Measurements from ENCODE around the gene OR52L1. TPM values are rescaled to one million over a fixed set of nuclear protein-coding genes. Genes with fewer than 3 reads are reported as not detected.

The OR52L1 gene
- total and polyA plus RNA-seq, 9 of the 15 experiments (the other 6 are each of a cell fraction or from before 2014, with no cell fraction given): not detected

DNA sequence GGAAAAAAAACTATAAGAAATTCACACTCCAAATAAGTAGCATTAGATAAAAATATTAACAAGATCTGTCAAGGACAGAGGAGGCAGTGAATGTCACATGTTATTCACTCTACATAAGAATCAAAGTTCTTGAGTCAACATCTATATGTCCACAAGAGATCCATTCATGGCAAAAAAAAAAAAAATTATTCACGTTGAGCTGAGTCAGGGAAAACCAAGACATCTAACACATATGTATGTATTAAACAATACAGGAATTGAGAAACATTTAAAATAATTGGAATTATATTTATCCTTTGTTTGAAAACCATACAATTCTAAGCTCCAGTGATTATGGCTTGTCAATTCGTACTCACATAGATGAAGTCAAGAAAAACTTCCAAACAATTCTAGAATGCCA is 19.8 kb downstream of the OR52L1 start (continued):
- TF ChIP-seq, protein P1, sequence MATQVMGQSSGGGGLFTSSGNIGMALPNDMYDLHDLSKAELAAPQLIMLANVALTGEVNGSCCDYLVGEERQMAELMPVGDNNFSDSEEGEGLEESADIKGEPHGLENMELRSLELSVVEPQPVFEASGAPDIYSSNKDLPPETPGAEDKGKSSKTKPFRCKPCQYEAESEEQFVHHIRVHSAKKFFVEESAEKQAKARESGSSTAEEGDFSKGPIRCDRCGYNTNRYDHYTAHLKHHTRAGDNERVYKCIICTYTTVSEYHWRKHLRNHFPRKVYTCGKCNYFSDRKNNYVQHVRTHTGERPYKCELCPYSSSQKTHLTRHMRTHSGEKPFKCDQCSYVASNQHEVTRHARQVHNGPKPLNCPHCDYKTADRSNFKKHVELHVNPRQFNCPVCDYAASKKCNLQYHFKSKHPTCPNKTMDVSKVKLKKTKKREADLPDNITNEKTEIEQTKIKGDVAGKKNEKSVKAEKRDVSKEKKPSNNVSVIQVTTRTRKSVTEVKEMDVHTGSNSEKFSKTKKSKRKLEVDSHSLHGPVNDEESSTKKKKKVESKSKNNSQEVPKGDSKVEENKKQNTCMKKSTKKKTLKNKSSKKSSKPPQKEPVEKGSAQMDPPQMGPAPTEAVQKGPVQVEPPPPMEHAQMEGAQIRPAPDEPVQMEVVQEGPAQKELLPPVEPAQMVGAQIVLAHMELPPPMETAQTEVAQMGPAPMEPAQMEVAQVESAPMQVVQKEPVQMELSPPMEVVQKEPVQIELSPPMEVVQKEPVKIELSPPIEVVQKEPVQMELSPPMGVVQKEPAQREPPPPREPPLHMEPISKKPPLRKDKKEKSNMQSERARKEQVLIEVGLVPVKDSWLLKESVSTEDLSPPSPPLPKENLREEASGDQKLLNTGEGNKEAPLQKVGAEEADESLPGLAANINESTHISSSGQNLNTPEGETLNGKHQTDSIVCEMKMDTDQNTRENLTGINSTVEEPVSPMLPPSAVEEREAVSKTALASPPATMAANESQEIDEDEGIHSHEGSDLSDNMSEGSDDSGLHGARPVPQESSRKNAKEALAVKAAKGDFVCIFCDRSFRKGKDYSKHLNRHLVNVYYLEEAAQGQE (IDR thresholded peaks at IDR 0.05; ENCODE audit: borderline replicate concordance): no peak
- TF ChIP-seq, protein P1 (CRISPR knock-in tag; IDR thresholded peaks at IDR 0.05; ENCODE audit: low read depth): no peak
- TF ChIP-seq, protein P2, sequence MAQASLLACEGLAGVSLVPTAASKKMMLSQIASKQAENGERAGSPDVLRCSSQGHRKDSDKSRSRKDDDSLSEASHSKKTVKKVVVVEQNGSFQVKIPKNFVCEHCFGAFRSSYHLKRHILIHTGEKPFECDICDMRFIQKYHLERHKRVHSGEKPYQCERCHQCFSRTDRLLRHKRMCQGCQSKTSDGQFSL (CRISPR knock-in tag; IDR thresholded peaks at IDR 0.05): no peak
- TF ChIP-seq, protein P2 (tag; IDR thresholded peaks at IDR 0.05): no peak
- 0 out of 2 replicates have a peak, but pooled peaks have one; percentile 10 for TF ChIP-seq C11orf30 (IDR thresholded peaks at IDR 0.05; ENCODE audit: low read depth)
- no peak for TF ChIP-seq ZC3H11A (IDR thresholded peaks at IDR 0.05; ENCODE audit: low read depth, low read length)
- no peak for TF ChIP-seq POLR2B (IDR thresholded peaks at IDR 0.05; ENCODE audit: low read depth, partially characterized antibody)
- TF ChIP-seq, protein P3, sequence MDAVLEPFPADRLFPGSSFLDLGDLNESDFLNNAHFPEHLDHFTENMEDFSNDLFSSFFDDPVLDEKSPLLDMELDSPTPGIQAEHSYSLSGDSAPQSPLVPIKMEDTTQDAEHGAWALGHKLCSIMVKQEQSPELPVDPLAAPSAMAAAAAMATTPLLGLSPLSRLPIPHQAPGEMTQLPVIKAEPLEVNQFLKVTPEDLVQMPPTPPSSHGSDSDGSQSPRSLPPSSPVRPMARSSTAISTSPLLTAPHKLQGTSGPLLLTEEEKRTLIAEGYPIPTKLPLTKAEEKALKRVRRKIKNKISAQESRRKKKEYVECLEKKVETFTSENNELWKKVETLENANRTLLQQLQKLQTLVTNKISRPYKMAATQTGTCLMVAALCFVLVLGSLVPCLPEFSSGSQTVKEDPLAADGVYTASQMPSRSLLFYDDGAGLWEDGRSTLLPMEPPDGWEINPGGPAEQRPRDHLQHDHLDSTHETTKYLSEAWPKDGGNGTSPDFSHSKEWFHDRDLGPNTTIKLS (IDR thresholded peaks at IDR 0.05; ENCODE audit: borderline replicate concordance, low read depth): no peak
- no peak for TF ChIP-seq PHF8 (IDR thresholded peaks at IDR 0.05; ENCODE audit: borderline replicate concordance, low read length)
- TF ChIP-seq NCOA2 (IDR thresholded peaks at IDR 0.05; ENCODE audit: partially characterized antibody in 2 of 2): no peak
- peak; percentile 51 for TF ChIP-seq ZNF316 (IDR thresholded peaks at IDR 0.05)
- TF ChIP-seq, protein P4, sequence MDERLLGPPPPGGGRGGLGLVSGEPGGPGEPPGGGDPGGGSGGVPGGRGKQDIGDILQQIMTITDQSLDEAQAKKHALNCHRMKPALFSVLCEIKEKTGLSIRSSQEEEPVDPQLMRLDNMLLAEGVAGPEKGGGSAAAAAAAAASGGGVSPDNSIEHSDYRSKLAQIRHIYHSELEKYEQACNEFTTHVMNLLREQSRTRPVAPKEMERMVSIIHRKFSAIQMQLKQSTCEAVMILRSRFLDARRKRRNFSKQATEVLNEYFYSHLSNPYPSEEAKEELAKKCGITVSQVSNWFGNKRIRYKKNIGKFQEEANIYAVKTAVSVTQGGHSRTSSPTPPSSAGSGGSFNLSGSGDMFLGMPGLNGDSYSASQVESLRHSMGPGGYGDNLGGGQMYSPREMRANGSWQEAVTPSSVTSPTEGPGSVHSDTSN (CRISPR knock-in tag; IDR thresholded peaks at IDR 0.05; ENCODE audit: low read depth): no peak
- TF ChIP-seq, protein P4 (tag; conservative IDR thresholded peaks at IDR 0.05; ENCODE audit: low read depth): no peak
- TF ChIP-seq SREBF1 (IDR thresholded peaks at IDR 0.05; ENCODE audit: borderline replicate concordance, low read depth, low read length): no peak
- no peak for TF ChIP-seq MED1 (CRISPR knock-in tag; IDR thresholded peaks at IDR 0.05; ENCODE audit: borderline replicate concordance)

All from K562 (cell line).